ENCODE measurements around the gene CCDC184. TPM values are rescaled to one million over a fixed set of nuclear protein-coding genes. Genes with fewer than 3 reads are reported as not detected.

The CCDC184 gene
- 0.04 TPM for total RNA-seq (2013)
- under 1 TPM in 1 of 3 donors, not detected in 2; 0.03 TPM for polyA plus RNA-seq
- polyA minus RNA-seq, result 0.08 TPM in 1 of 2 replicates, not detected in the other
- total RNA-seq, result 0 to 0.46 (median 0.12) reads per million in 11 experiments

DNA sequence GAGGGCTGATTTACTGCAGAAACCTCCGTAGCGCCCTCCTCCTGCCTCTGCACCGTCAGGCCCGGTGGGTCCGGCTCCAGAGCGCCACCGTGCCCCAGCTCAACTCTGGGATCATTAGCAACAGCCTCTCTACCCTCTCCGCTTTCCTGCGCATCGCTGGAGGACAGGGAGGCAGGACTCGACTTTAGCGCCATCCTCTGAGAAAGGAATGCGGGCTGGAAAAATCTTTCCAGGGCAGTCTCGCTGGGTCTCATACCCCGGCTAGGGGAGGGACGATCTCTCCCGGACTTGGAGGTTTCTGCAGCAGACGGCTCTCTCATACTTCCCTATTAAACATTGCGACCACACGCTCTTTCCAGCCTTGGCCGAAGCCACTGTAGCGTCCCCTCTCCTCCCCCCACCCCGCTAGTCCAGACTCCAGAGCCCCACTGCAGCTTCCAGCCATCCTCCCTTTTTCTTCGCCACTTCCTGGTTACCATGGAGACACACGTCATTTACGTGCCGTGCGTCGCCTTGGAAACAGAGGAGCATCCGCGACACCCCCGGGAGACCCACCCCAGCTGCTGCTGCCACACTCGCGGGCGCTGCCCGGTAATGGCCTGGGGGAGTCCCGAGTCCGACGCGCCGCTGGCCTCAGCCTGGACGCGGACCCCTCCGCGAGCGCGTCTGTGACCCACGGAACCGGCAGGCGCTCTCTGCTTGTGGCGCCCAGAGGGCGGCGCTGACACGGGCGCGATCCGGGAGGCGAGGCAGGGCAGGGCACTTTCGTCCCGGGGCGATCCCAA is at the start of gene CCDC184:
Gene CCDC184, plus strand, starts transcription at position 554 of the 785 bp plus-strand sequence. CDS start 479 bp downstream, outside the sequence.
- no peaks in the 10 kb centered on the region for H3K79me2 ChIP-seq (ENCODE audit: insufficient read depth, low read length)
- intact Hi-C loops (cut with micrococcal nuclease), result loop anchor here in 1 of 2 donors (1.0 kb wide), 1 partner anchor 8 kb away; no protein-coding TSS in a partner anchor
- H3K4me3 ChIP-seq (replicated peaks in 1 of 3; ENCODE audit: low read depth in 2 of 3, low read length in 3 of 3), result peak within 1 kb of the TSS; percentile 66 to 89 (median 69)
- Mint-ChIP-seq H3K27me3 (ENCODE audit: low read depth in 3 of 3) (peaks cover 60 to 67% (median 61%) of the 10 kb centered on the region in 3 donors), H3K36me3 (peaks cover 2 to 6% of the 10 kb centered on the region in 2 donors), H3K4me1 (peaks cover 18% of the 10 kb centered on the region), H3K27ac (peak within 1 kb of the TSS in 1 of 7 donors; percentile 82), H3K4me3 (peak within 1 kb of the TSS; percentile 95 to 97), H3K9me3 (peaks cover 0 to 11% (median 4%) of the 10 kb centered on the region in 7 donors)
- TF ChIP-seq, protein P1, sequence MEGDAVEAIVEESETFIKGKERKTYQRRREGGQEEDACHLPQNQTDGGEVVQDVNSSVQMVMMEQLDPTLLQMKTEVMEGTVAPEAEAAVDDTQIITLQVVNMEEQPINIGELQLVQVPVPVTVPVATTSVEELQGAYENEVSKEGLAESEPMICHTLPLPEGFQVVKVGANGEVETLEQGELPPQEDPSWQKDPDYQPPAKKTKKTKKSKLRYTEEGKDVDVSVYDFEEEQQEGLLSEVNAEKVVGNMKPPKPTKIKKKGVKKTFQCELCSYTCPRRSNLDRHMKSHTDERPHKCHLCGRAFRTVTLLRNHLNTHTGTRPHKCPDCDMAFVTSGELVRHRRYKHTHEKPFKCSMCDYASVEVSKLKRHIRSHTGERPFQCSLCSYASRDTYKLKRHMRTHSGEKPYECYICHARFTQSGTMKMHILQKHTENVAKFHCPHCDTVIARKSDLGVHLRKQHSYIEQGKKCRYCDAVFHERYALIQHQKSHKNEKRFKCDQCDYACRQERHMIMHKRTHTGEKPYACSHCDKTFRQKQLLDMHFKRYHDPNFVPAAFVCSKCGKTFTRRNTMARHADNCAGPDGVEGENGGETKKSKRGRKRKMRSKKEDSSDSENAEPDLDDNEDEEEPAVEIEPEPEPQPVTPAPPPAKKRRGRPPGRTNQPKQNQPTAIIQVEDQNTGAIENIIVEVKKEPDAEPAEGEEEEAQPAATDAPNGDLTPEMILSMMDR (IDR thresholded peaks at IDR 0.05), result peak; percentile 57
- peak; percentile 59 to 70 (median 60) for DNase-seq
- no peaks in the 10 kb centered on the region for H4K20me1 ChIP-seq (ENCODE audit: insufficient read depth, low read length)
- H3K9me3 ChIP-seq (replicated peaks in 1 of 2; ENCODE audit: control insufficient read depth in 1 of 2, insufficient read depth in 1 of 2, low read length in 2 of 2), result peaks cover 0 to 4% of the 10 kb centered on the region in 2 donors
- H3K9ac ChIP-seq (ENCODE audit: insufficient read depth, low read length, poor library complexity, severe bottlenecking), result peak within 1 kb of the TSS; percentile 44
- 0% methylated on average over 55 of the region's 61 CpGs for WGBS (ENCODE audit: insufficient coverage)
- peaks cover 41 to 58% of the 10 kb centered on the region in 2 donors for H3K27me3 ChIP-seq (ENCODE audit: control insufficient read depth in 2 of 2, insufficient read depth in 2 of 2, low read length in 2 of 2)
- H3K27ac ChIP-seq (ENCODE audit: low read depth in 1 of 2, low read length in 2 of 2), result no peak within 1 kb of the TSS
- H3K4me1 ChIP-seq (ENCODE audit: control insufficient read depth in 1 of 2, insufficient read depth in 2 of 2, low read length in 2 of 2), result peaks cover 17 to 22% of the 10 kb centered on the region in 2 donors
- peak within 1 kb of the TSS; percentile 76 for H3K4me2 ChIP-seq (replicated peaks; ENCODE audit: extremely low read depth, low read length, poor library complexity, severe bottlenecking)
- H3K36me3 ChIP-seq (replicated peaks in 1 of 2; ENCODE audit: control insufficient read depth in 1 of 2, insufficient read depth in 2 of 2, low read length in 2 of 2), result no peaks in the 10 kb centered on the region
- peak within 1 kb of the TSS; percentile 84 for H2AFZ ChIP-seq (ENCODE audit: insufficient read depth, low read depth, low read length, poor library complexity, severe bottlenecking)

DNA sequence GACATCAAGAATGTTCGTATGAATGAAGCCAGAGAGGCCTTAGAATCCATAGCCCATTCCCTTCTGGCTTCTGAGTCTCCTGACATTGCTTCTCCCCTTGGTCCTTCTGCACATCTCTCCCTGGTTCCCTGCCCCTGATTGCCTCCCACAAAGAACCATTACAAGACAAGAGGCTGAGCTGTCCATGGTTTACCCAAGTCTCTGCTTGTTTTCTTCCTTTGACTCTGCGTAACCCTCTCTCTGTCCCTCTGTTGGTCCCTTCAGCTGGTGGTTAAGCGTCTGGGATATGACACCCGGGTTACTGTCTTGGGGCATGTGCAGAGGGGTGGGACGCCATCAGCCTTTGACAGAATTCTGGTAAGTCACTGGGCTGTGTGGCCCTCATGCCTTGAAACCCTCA is 48.4 kb upstream of the CCDC184 start:
- Histone ChIP-seq H3K9ac (ENCODE audit: insufficient read depth, low read length, poor library complexity, severe bottlenecking) (no peak overlapping the region), H3K79me2 (ENCODE audit: insufficient read depth, low read length) (no peaks in the 10 kb centered on the region), H3K4me3 (replicated peaks in 1 of 3; ENCODE audit: low read depth in 2 of 3, low read length in 3 of 3) (no peak overlapping the region), H3K27me3 (ENCODE audit: control insufficient read depth in 2 of 2, insufficient read depth in 2 of 2, low read length in 2 of 2) (no peaks in the 10 kb centered on the region), H3K4me2 (replicated peaks; ENCODE audit: extremely low read depth, low read length, poor library complexity, severe bottlenecking) (no peak overlapping the region), H4K20me1 (ENCODE audit: insufficient read depth, low read length) (no peaks in the 10 kb centered on the region), H3K36me3 (replicated peaks in 1 of 2; ENCODE audit: control insufficient read depth in 1 of 2, insufficient read depth in 2 of 2, low read length in 2 of 2) (peaks cover 4 to 15% of the 10 kb centered on the region in 2 donors), H3K27ac (ENCODE audit: low read depth in 1 of 2, low read length in 2 of 2) (no peak overlapping the region), H3K9me3 (replicated peaks in 1 of 2; ENCODE audit: control insufficient read depth in 1 of 2, insufficient read depth in 1 of 2, low read length in 2 of 2) (no peaks in the 10 kb centered on the region), H3K4me1 (ENCODE audit: control insufficient read depth in 1 of 2, insufficient read depth in 2 of 2, low read length in 2 of 2) (no peaks in the 10 kb centered on the region), H2AFZ (ENCODE audit: insufficient read depth, low read depth, low read length, poor library complexity, severe bottlenecking) (no peak overlapping the region)
- intact Hi-C loops (cut with micrococcal nuclease), result no loop called here
- 100% methylated on average over 2 of the region's 5 CpGs for WGBS (ENCODE audit: insufficient coverage)
- H3K27ac Mint-ChIP-seq, result peak overlapping the region in 2 of 7 donors; percentile 6 to 35
- H3K9me3 Mint-ChIP-seq, result no peaks in the 10 kb centered on the region
- H3K36me3 Mint-ChIP-seq, result peaks cover 4 to 13% of the 10 kb centered on the region in 2 donors
- H3K4me1 Mint-ChIP-seq, result no peaks in the 10 kb centered on the region
- no peak for DNase-seq
- H3K4me3 Mint-ChIP-seq, result no peak overlapping the region
- H3K27me3 Mint-ChIP-seq (ENCODE audit: low read depth in 3 of 3), result peaks cover 0 to 5% (median 2%) of the 10 kb centered on the region in 3 donors
- TF ChIP-seq, protein P1 (IDR thresholded peaks at IDR 0.05), result no peak
